B cell (primary cell): ENCODE data around the gene SAPCD2.

Experiments used
- EZH2 ChIP-seq: IDR thresholded peaks from 2 replicates; pipeline ENCODE4 v1.6.1; 2012; ENCODE audit warnings: borderline replicate concordance, low read depth, mild to moderate bottlenecking, moderate library complexity, low read length; ENCODE audit not compliant: insufficient read depth, poor library complexity, severe bottlenecking
- TF ChIP-seq, protein P1 (sequence below): fragments of 200-600 bp; IDR thresholded peaks from one replicate; pipeline ENCODE4 v1.8.0; 2022; ENCODE audit warnings: antibody characterized with exemption, mild to moderate bottlenecking

DNA sequence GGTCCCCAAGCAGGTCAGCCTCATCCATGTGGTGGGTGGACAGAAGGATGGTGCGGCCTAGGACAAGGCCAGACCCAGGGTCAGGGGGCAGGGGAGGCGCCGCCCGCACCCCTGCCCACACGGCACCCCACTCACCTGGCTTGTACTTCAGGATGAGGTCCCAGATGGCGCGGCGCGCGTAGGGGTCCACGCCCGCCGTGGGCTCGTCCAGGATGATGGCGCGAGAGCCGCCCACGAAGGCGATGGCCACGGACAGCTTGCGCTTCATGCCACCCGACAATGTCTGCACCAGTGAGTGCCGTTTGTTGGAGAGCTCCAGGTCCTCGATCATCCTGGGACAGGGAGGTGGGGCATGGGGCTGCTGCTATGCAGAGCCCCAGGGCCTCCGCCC, 54.8 kb downstream of the SAPCD2 start:
- TF ChIP-seq, protein P1, sequence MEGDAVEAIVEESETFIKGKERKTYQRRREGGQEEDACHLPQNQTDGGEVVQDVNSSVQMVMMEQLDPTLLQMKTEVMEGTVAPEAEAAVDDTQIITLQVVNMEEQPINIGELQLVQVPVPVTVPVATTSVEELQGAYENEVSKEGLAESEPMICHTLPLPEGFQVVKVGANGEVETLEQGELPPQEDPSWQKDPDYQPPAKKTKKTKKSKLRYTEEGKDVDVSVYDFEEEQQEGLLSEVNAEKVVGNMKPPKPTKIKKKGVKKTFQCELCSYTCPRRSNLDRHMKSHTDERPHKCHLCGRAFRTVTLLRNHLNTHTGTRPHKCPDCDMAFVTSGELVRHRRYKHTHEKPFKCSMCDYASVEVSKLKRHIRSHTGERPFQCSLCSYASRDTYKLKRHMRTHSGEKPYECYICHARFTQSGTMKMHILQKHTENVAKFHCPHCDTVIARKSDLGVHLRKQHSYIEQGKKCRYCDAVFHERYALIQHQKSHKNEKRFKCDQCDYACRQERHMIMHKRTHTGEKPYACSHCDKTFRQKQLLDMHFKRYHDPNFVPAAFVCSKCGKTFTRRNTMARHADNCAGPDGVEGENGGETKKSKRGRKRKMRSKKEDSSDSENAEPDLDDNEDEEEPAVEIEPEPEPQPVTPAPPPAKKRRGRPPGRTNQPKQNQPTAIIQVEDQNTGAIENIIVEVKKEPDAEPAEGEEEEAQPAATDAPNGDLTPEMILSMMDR = no peak
- TF ChIP-seq EZH2 = no peak
